Liver (tissue), 9 donors: ENCODE measurements around the gene IGSF22. TPM values are rescaled to one million over a fixed set of nuclear protein-coding genes. Genes with fewer than 3 reads are reported as not detected.
"Not testable (repeated sequence)": the region's sequence is repeated elsewhere in the genome, so short reads cannot be mapped to it uniquely, and the experiment has no call there.

Source experiments
- DNase-seq: peaks from one replicate; pipeline ENCODE4 v3.0.0-alpha.2; 2017; ENCODE audit warnings: low spot score
- H3K27ac ChIP-seq, 2 donors: one replicate each; pipeline ENCODE4 v1.7.0; 2013; ENCODE audit warnings: inconsistent platforms in 2 of 2, low read length in 2 of 2, control low read depth in 1 of 2, low read depth in 1 of 2, mild to moderate bottlenecking in 1 of 2
- H3K27me3 ChIP-seq, 4 donors: one replicate each; pipeline versions ENCODE4 v1.6.1 to v1.7.0; 2013; ENCODE audit warnings: low read length in 3 of 4, inconsistent platforms in 1 of 4, mild to moderate bottlenecking in 1 of 4, moderate library complexity in 1 of 4; ENCODE audit not compliant: control insufficient read depth in 4 of 4, insufficient read depth in 4 of 4
- H3K36me3 ChIP-seq, 4 donors: one replicate each; pipeline versions ENCODE4 v1.6.1 to v1.7.0; 2013; ENCODE audit warnings: low read length in 3 of 4, mild to moderate bottlenecking in 3 of 4, low read depth in 1 of 4, moderate library complexity in 1 of 4; ENCODE audit not compliant: control insufficient read depth in 4 of 4, insufficient read depth in 3 of 4
- H3K4me1 ChIP-seq, 4 donors: one replicate each; pipeline versions ENCODE4 v1.6.1 to v1.7.0; 2013; ENCODE audit warnings: low read length in 3 of 4, mild to moderate bottlenecking in 3 of 4, moderate library complexity in 1 of 4; ENCODE audit not compliant: control insufficient read depth in 4 of 4, insufficient read depth in 4 of 4
- H3K4me3 ChIP-seq, 3 donors: one replicate each; pipeline versions ENCODE4 v1.6.1 to v1.7.0; 2013; ENCODE audit warnings: low read length in 3 of 3, control low read depth in 1 of 3, low read depth in 1 of 3, mild to moderate bottlenecking in 1 of 3
- H3K9ac ChIP-seq, 2 donors: one replicate each; pipeline ENCODE4 v1.7.0; 2013; ENCODE audit warnings: low read length in 2 of 2, mild to moderate bottlenecking in 2 of 2, moderate library complexity in 2 of 2, control low read depth in 1 of 2, low read depth in 1 of 2
- H3K9me3 ChIP-seq, 4 donors: one replicate each; pipeline versions ENCODE4 v1.6.1 to v1.7.0; 2013; ENCODE audit warnings: low read length in 3 of 4; ENCODE audit not compliant: control insufficient read depth in 4 of 4
- ATF3 ChIP-seq: IDR thresholded peaks from 2 replicates; pipeline ENCODE4 v1.6.1; 2016; ENCODE audit warnings: antibody characterized with exemption
- CTCF ChIP-seq: fragments of 150-350 bp; IDR thresholded peaks from 2 replicates; pipeline ENCODE4 v1.5.1; 2017; ENCODE audit warnings: improper control_type of control experiment, low read depth, low read length; ENCODE audit not compliant: missing input control
- EGR1 ChIP-seq, 2 donors: IDR thresholded peaks; 2 replicates each; pipeline ENCODE4 v1.6.1; 2016 to 2018; ENCODE audit warnings: antibody characterized with exemption in 2 of 2, low read depth in 2 of 2
- FOXA1 ChIP-seq: IDR thresholded peaks from 2 replicates; pipeline ENCODE4 v1.6.1; 2016; ENCODE audit warnings: antibody characterized with exemption
- FOXA2 ChIP-seq: IDR thresholded peaks from 2 replicates; pipeline ENCODE4 v1.6.1; 2016; ENCODE audit warnings: antibody characterized with exemption
- GABPA ChIP-seq, 2 donors: IDR thresholded peaks in 1 of 2; conservative IDR thresholded peaks in 1 of 2; 2 replicates each; pipeline ENCODE4 v1.6.1; 2016; ENCODE audit warnings: antibody characterized with exemption in 2 of 2, mild to moderate bottlenecking in 1 of 2, moderate library complexity in 1 of 2
- HNF4G ChIP-seq: IDR thresholded peaks from 2 replicates; pipeline ENCODE4 v1.6.1; 2016; ENCODE audit warnings: antibody characterized with exemption
- JUND ChIP-seq, 2 donors: IDR thresholded peaks; 2 replicates each; pipeline ENCODE4 v1.6.1; 2016; ENCODE audit warnings: antibody characterized with exemption in 2 of 2
- MAX ChIP-seq: IDR thresholded peaks from 2 replicates; pipeline ENCODE4 v1.6.1; 2016; ENCODE audit warnings: antibody characterized with exemption
- NR2F2 ChIP-seq: IDR thresholded peaks from 2 replicates; pipeline ENCODE4 v1.6.1; 2016; ENCODE audit warnings: antibody characterized with exemption
- RAD21 ChIP-seq, 2 donors: IDR thresholded peaks; 2 replicates each; pipeline ENCODE4 v1.6.1; 2016; ENCODE audit warnings: antibody characterized with exemption in 2 of 2, mild to moderate bottlenecking in 2 of 2
- RXRA ChIP-seq, 2 donors: IDR thresholded peaks; 2 replicates each; pipeline ENCODE4 v1.6.1; 2017 to 2018; ENCODE audit warnings: antibody characterized with exemption in 2 of 2, mild to moderate bottlenecking in 1 of 2
- SP1 ChIP-seq: IDR thresholded peaks from 2 replicates; pipeline ENCODE4 v1.6.1; 2018; ENCODE audit warnings: antibody characterized with exemption, mild to moderate bottlenecking
- TAF1 ChIP-seq: conservative IDR thresholded peaks from 2 replicates; pipeline ENCODE4 v1.6.1; 2016; ENCODE audit warnings: antibody characterized with exemption, mild to moderate bottlenecking
- YY1 ChIP-seq: IDR thresholded peaks from 2 replicates; pipeline ENCODE4 v1.6.1; 2016; ENCODE audit warnings: antibody characterized with exemption, mild to moderate bottlenecking
- ZBTB33 ChIP-seq: IDR thresholded peaks from 2 replicates; pipeline ENCODE4 v1.6.1; 2016; ENCODE audit warnings: antibody characterized with exemption
- whole genome bisulfite sequencing: extraction: QIAGEN DNeasy Blood & Tissue Kit; methylation state at CpG from one replicate; pipeline ENCODE4 v1.1.7; 2013; 5-methylcytosine and 5-hydroxymethylcytosine counted together
- polyA plus RNA-seq, 2 donors: library from polyadenylated mRNA; stranded (reverse) in 1 of 2; unstranded in 1 of 2; fragments of 200-250 nt in 1 of 2; fragments of >200 nt in 1 of 2; fragmentation: Nextera tagmentation in 1 of 2; extraction: Ambion mirVana in 1 of 2; gene quantifications; one replicate each; pipeline versions ENCODE4 v1.2.1 to v1.2.3, GENCODE V29; 2013 to 2015
- total RNA-seq, 2 donors: library from RNA; depleted of rRNA; stranded (reverse); fragments of >200 nt; gene quantifications; one replicate each; pipeline ENCODE4 v1.2.3, GENCODE V29; 2014
- donor health status: healthy.
- donor health status: healthy.
- donor health status: healthy.
- donor health status: healthy.
- donor health status: healthy.

The IGSF22 gene
- total and polyA plus RNA-seq, 4 donors = 0.12 to 0.26 TPM; not detected in 2

GRCh38 chr11:18677560-18677959 lies 48.4 kb downstream of the IGSF22 start:
- 94% methylated on average over 3 of the region's 3 CpGs for WGBS
- Histone ChIP-seq H3K4me1 (no peaks in the 10 kb centered on the region), H3K27me3 (no peaks in the 10 kb centered on the region), H3K36me3 (no peaks in the 10 kb centered on the region), H3K4me3 (no peak overlapping the region), H3K27ac (no peak overlapping the region), H3K9me3 (no peaks in the 10 kb centered on the region), H3K9ac (no peak overlapping the region)
- TF ChIP-seq FOXA2 (no peak), NR2F2 (no peak)
- DNase-seq = no peak

- Histone ChIP-seq H3K36me3 (no peaks in the 10 kb centered on the region), H3K27me3 (no peaks in the 10 kb centered on the region), H3K27ac (no peak overlapping the region), H3K9me3 (no peaks in the 10 kb centered on the region), H3K4me3 (no peak overlapping the region), H3K4me1 (no peaks in the 10 kb centered on the region), H3K9ac (no peak overlapping the region)
- WGBS = 68% methylated on average over 4 of the region's 4 CpGs
- DNase-seq = no peak
- TF ChIP-seq NR2F2 (no peak), TAF1 (no peak), YY1 (no peak), RXRA (IDR thresholded peaks at IDR 0.05) (no peak), ATF3 (no peak), FOXA2 (no peak), GABPA (IDR thresholded peaks at IDR 0.05 in 1 of 2, conservative IDR thresholded peaks at IDR 0.05 in 1 of 2) (no peak), ZBTB33 (no peak), CTCF (no peak), MAX (no peak), HNF4G (no peak), RAD21 (IDR thresholded peaks at IDR 0.05) (no peak), SP1 (no peak), FOXA1 (no peak), JUND (IDR thresholded peaks at IDR 0.05) (no peak), EGR1 (IDR thresholded peaks at IDR 0.05; ENCODE audit: low read depth in 2 of 2) (no peak)
These were observed 49.2 kb downstream of the IGSF22 start for GRCh38 chr11:18676803-18677202.

- not testable (repeated sequence) for H3K36me3 ChIP-seq, H3K4me1 ChIP-seq, H3K27ac ChIP-seq, DNase-seq, H3K9me3 ChIP-seq, H3K9ac ChIP-seq, H3K27me3 ChIP-seq, H3K4me3 ChIP-seq
- 80% methylated on average over 7 of the region's 7 CpGs for WGBS
These were observed 53.8 kb downstream of the IGSF22 start for GRCh38 chr11:18672209-18672608.
